Omental fat pad (tissue), 4 donors: ENCODE data around the gene MEGF6. TPM values are rescaled to one million over a fixed set of nuclear protein-coding genes. Genes with fewer than 3 reads are reported as not detected.

Experiments
- ATAC-seq: fragments of 150-250 bp; one replicate; pipeline ENCODE4 v1.9.1; 2016; ENCODE audit warnings: mild to moderate bottlenecking, moderate library complexity; ENCODE audit not compliant: low FRiP score
- DNase-seq: peaks from one replicate; pipeline ENCODE4 v3.0.0-alpha.2; 2019; ENCODE audit warnings: low spot score
- total RNA-seq, 4 donors: library from RNA; depleted of rRNA; stranded (reverse); fragments of >200 nt; gene quantifications; one replicate each; pipeline ENCODE4 v1.1.0, GENCODE V29; 2016
- TF ChIP-seq, protein P1 (sequence below), 3 donors: fragments of 450-650 bp; IDR thresholded peaks; one replicate each; pipeline ENCODE4 v1.5.1; 2016 to 2017; ENCODE audit warnings: antibody characterized with exemption in 3 of 3, mild to moderate bottlenecking in 3 of 3, moderate library complexity in 2 of 3

Gene MEGF6
- total RNA-seq, 4 donors from 2014 or later: 13.2 to 60.1 (median 21.9) TPM

- TF ChIP-seq, protein P1, sequence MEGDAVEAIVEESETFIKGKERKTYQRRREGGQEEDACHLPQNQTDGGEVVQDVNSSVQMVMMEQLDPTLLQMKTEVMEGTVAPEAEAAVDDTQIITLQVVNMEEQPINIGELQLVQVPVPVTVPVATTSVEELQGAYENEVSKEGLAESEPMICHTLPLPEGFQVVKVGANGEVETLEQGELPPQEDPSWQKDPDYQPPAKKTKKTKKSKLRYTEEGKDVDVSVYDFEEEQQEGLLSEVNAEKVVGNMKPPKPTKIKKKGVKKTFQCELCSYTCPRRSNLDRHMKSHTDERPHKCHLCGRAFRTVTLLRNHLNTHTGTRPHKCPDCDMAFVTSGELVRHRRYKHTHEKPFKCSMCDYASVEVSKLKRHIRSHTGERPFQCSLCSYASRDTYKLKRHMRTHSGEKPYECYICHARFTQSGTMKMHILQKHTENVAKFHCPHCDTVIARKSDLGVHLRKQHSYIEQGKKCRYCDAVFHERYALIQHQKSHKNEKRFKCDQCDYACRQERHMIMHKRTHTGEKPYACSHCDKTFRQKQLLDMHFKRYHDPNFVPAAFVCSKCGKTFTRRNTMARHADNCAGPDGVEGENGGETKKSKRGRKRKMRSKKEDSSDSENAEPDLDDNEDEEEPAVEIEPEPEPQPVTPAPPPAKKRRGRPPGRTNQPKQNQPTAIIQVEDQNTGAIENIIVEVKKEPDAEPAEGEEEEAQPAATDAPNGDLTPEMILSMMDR (IDR thresholded peaks at IDR 0.05): no peak
- no peak for DNase-seq
- ATAC-seq: no peak
Measured at GRCh38 chr1:3462356-3463012, 148.8 kb downstream of the MEGF6 start.

DNA sequence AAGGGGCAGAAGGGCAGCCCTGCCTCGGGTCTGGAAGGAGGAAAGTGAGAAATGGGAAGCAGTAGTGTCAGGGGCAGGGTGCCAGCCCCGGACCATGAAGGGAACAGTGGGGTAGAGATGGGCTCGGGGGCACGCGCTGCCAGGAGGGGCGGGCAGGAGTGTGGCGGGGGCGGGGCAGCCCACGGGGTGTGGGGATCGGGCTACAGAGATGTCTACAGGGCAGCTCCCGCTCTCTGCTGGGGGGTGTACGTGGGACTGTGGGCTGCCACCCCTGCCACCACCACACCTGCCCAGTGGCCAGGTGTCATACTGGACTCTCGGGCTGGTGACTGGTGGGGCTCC, 149.4 kb downstream of the MEGF6 start:
- ATAC-seq: no peak
- DNase-seq: no peak
- TF ChIP-seq, protein P1 (IDR thresholded peaks at IDR 0.05): no peak

GRCh38 chr1:3461238-3461933, 149.9 kb downstream of the MEGF6 start:
- no peak for ATAC-seq
- DNase-seq: no peak
- TF ChIP-seq, protein P1 (IDR thresholded peaks at IDR 0.05): no peak

- TF ChIP-seq, protein P1 (IDR thresholded peaks at IDR 0.05): no peak
- no peak for ATAC-seq
- no peak for DNase-seq
Measured at GRCh38 chr1:3460672-3461131, 150.6 kb downstream of the MEGF6 start.

DNA sequence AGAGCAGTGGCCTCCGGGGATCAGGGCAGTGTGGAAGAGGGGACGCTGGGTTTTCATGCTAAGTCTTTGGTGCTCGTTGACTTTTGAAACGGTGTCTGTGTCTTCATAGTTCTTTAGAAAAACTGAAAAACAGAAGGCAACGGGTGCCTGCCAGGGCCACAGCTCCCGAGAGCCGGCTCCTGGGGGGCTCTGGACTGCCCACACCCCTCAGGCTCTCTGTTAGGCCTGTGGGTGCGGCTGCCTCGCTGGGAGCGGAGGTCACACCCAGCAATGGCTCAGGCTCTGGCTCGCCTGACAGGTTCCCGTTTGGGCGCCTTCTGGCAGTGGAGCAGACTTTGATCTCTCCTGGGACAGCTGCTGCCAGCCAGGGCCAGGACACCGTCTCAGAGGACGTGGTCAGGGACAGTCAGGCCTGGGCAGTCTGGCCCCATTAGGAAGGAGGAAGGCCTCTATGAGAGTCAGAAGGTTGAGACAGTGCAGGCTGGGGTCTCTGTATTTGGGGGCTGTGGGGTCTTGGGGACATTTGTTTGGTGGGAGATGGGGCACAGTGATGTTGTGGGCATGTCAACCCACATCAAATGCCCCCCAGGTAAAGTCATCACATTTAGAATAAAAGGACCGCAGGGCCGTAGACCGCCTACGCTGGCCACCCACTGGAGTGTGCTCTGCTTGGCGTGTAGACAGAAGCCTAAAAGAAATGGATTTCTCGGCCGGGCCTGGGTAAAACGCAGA, 151.2 kb downstream of the MEGF6 start:
- no peak for DNase-seq
- TF ChIP-seq, protein P1 (IDR thresholded peaks at IDR 0.05): no peak
- ATAC-seq: no peak

GRCh38 chr1:3459051-3459908, 152.0 kb downstream of the MEGF6 start:
- TF ChIP-seq, protein P1 (IDR thresholded peaks at IDR 0.05): no peak
- ATAC-seq (no peak), DNase-seq (no peak)
